IMR-90 (cell line): ENCODE data around the gene C10orf120. TPM values are rescaled to one million over a fixed set of nuclear protein-coding genes. Genes with fewer than 3 reads are reported as not detected.

Experiments used
- ATAC-seq: fragments of 200-7000 bp; cut with Tn5 transposase; 2 replicates; pipeline ENCODE4 v1.9.1; 2020; ENCODE audit warnings: low read depth, mild to moderate bottlenecking, moderate library complexity
- BruUV-seq: library from RNA; stranded (reverse); fragments of 400-500 nt; replicated peaks from 2 replicates; lab custom pipeline; 2021; lab: Mats Ljungman, UMichigan
- CTCF ChIA-PET: fragments of 300-600 bp; formaldehyde crosslinking; extraction: SDS; loops from one replicate; lab custom pipeline; 2021; ENCODE audit warnings: antibody characterized with exemption; lab: Yijun Ruan, JAX
- POLR2A ChIA-PET: fragments of 300-600 bp; sonication (Branson Sonifier 250); formaldehyde crosslinking; loops from one replicate; lab custom pipeline; 2022; ENCODE audit warnings: antibody characterized with exemption; ENCODE audit not compliant: unreplicated experiment; lab: Charles Lee
- DNase-seq: peaks from one replicate; pipeline ENCODE4 v3.0.0; 2013
- H2AFZ ChIP-seq: replicated peaks from 2 replicates; pipeline ENCODE3; 2013; ENCODE audit warnings: low read length, mild to moderate bottlenecking; ENCODE audit not compliant: poor library complexity
- H2AK5ac ChIP-seq: 2 replicates; pipeline ENCODE4 v1.6.1; 2013; ENCODE audit warnings: low read depth, low read length, inconsistent platforms
- H2AK9ac ChIP-seq: replicated peaks from 2 replicates; pipeline ENCODE3; 2013; ENCODE audit warnings: mild to moderate bottlenecking, low read depth, low read length, moderate library complexity; ENCODE audit not compliant: poor library complexity
- H2BK120ac ChIP-seq: 2 replicates; pipeline ENCODE4 v1.6.1; 2013; ENCODE audit warnings: low read depth, low read length, inconsistent platforms
- H2BK15ac ChIP-seq: 3 replicates; pipeline ENCODE4 v1.6.1; 2013; ENCODE audit warnings: low read depth, low read length, inconsistent platforms
- H2BK20ac ChIP-seq: 2 replicates; pipeline ENCODE4 v1.6.1; 2013; ENCODE audit warnings: low read depth, mild to moderate bottlenecking, inconsistent platforms, low read length, moderate library complexity
- H2BK5ac ChIP-seq: 2 replicates; pipeline ENCODE4 v1.6.1; 2013; ENCODE audit warnings: mild to moderate bottlenecking, low read depth, low read length, inconsistent platforms; ENCODE audit not compliant: poor library complexity, severe bottlenecking
- H3K14ac ChIP-seq: replicated peaks from 2 replicates; pipeline ENCODE4 v1.6.1; 2013; ENCODE audit warnings: low read depth, low read length, inconsistent platforms
- H3K18ac ChIP-seq: 2 replicates; pipeline ENCODE4 v1.6.1; 2013; ENCODE audit warnings: low read depth, low read length, control low read depth
- H3K23ac ChIP-seq: 2 replicates; pipeline ENCODE4 v1.6.1; 2013; ENCODE audit warnings: low read depth, low read length, inconsistent platforms
- H3K27ac ChIP-seq: 2 replicates; pipeline ENCODE4 v1.5.1; 2013; ENCODE audit warnings: mild to moderate bottlenecking, control low read depth, low read length; ENCODE audit not compliant: insufficient read depth
- H3K27me3 ChIP-seq: 2 replicates; pipeline ENCODE4 v1.6.1; 2013; ENCODE audit warnings: low read length; ENCODE audit not compliant: control insufficient read depth, insufficient read depth
- H3K36me3 ChIP-seq: 2 replicates; pipeline ENCODE4 v1.6.1; 2013; ENCODE audit warnings: low read length, mixed read lengths; ENCODE audit not compliant: control insufficient read depth, insufficient read depth
- H3K4ac ChIP-seq: 2 replicates; pipeline ENCODE4 v1.6.1; 2013; ENCODE audit warnings: low read depth, low read length, inconsistent platforms
- H3K4me1 ChIP-seq: 2 replicates; pipeline ENCODE4 v1.6.1; 2013; ENCODE audit warnings: low read length, mixed read lengths; ENCODE audit not compliant: control insufficient read depth, insufficient read depth
- H3K4me2 ChIP-seq: 2 replicates; pipeline ENCODE4 v1.6.1; 2013; ENCODE audit warnings: low read depth, mild to moderate bottlenecking, control low read depth, low read length, moderate library complexity
- H3K4me3 ChIP-seq: 2 replicates; pipeline ENCODE4 v1.5.1; 2013; ENCODE audit warnings: low read depth, mild to moderate bottlenecking, control low read depth, low read length, moderate library complexity; ENCODE audit not compliant: insufficient read depth
- H3K56ac ChIP-seq: 2 replicates; pipeline ENCODE4 v1.6.1; 2013; ENCODE audit warnings: low read length, inconsistent platforms; ENCODE audit not compliant: insufficient read depth; ENCODE audit errors: extremely low read depth
- H3K79me1 ChIP-seq, 2 experiments: 2 replicates each; pipeline ENCODE4 v1.6.1; 2013; ENCODE audit warnings: low read length in 2 of 2, inconsistent platforms in 1 of 2, low read depth in 1 of 2
- H3K9ac ChIP-seq: 2 replicates; pipeline ENCODE4 v1.6.1; 2013; ENCODE audit warnings: low read depth, low read length, control low read depth
- H3K9me1 ChIP-seq: 2 replicates; pipeline ENCODE4 v1.6.1; 2013; ENCODE audit warnings: low read length, inconsistent platforms; ENCODE audit not compliant: insufficient read depth
- H3K9me3 ChIP-seq: 2 replicates; pipeline ENCODE4 v1.6.1; 2013; ENCODE audit warnings: low read length; ENCODE audit not compliant: control insufficient read depth, insufficient read depth
- H4K20me1 ChIP-seq: 2 replicates; pipeline ENCODE4 v1.6.1; 2013; ENCODE audit warnings: low read length, inconsistent platforms; ENCODE audit not compliant: insufficient read depth
- H4K5ac ChIP-seq: 2 replicates; pipeline ENCODE4 v1.6.1; 2013; ENCODE audit warnings: mild to moderate bottlenecking, low read depth, low read length, control low read depth
- H4K8ac ChIP-seq, 2 experiments: 2 replicates each; pipeline ENCODE4 v1.6.1; 2013; ENCODE audit warnings: low read depth in 2 of 2, low read length in 2 of 2, control low read depth in 1 of 2, inconsistent platforms in 1 of 2
- H4K91ac ChIP-seq: 2 replicates; pipeline ENCODE4 v1.6.1; 2013; ENCODE audit warnings: low read depth, low read length, inconsistent platforms; ENCODE audit not compliant: insufficient read depth
- CTCF ChIP-seq: conservative IDR thresholded peaks from 2 replicates; pipeline ENCODE4 v1.5.1; 2012; ENCODE audit warnings: mild to moderate bottlenecking, low read depth, low read length, improper control_type of control experiment
- MAZ ChIP-seq: IDR thresholded peaks from 2 replicates; pipeline ENCODE4 v1.6.1; 2012; ENCODE audit warnings: low read depth, mild to moderate bottlenecking, low read length, improper control_type of control experiment, moderate library complexity, borderline replicate concordance
- MXI1 ChIP-seq: IDR thresholded peaks from 2 replicates; pipeline ENCODE4 v1.6.1; 2012; ENCODE audit warnings: low read depth, mild to moderate bottlenecking, low read length, moderate library complexity, borderline replicate concordance
- RCOR1 ChIP-seq: IDR thresholded peaks from 2 replicates; pipeline ENCODE4 v1.6.1; 2012; ENCODE audit warnings: mild to moderate bottlenecking, low read length, improper control_type of control experiment; ENCODE audit not compliant: insufficient replicate concordance
- USF2 ChIP-seq: fragments of 150-350 bp; IDR thresholded peaks from 2 replicates; pipeline ENCODE4 v1.6.1; 2017; ENCODE audit warnings: mild to moderate bottlenecking, antibody characterized with exemption, low read length, low read depth
- WGBS, 2 experiments: methylation state at CpG; one replicate each; pipeline versions ENCODE4 v1.1.5 to v1.1.7; 2013; ENCODE audit warnings: missing lambda C conversion rate in 2 of 2; ENCODE audit not compliant: insufficient read length in 1 of 2; ENCODE audit errors: extremely low coverage in 2 of 2; 5-methylcytosine and 5-hydroxymethylcytosine counted together
- dilution Hi-C: fragments of 300-500 bp; cut with HindIII; formaldehyde crosslinking; loops from one replicate; pipeline ENCODE4 v1.14.3; 2018; ENCODE audit warnings: low sequenced_read_pairs; ENCODE audit not compliant: unreplicated experiment
- in situ Hi-C: fragments of 300-500 bp; cut with MboI; formaldehyde crosslinking; loops from 3 replicates; pipeline ENCODE4 v1.14.3; 2019; ENCODE audit warnings: low sequenced_read_pairs, inconsistent platforms, mixed read lengths
- intact Hi-C: fragments of 100-400 bp; cut with micrococcal nuclease; formaldehyde crosslinking; loops from 2 replicates; pipeline ENCODE4 v1.10.0; 2022
- polyA plus RNA-seq, 3 experiments: library from polyadenylated mRNA; depleted of rRNA; stranded (reverse); fragments of >200 nt; gene quantifications; 2 replicates each; pipeline ENCODE4 v1.2.3, GENCODE V29; 2012; ENCODE audit warnings: low replicate concordance in 1 of 3
- total RNA-seq: library from RNA; depleted of rRNA; stranded (reverse); fragments of >200 nt; gene quantifications from 2 replicates; pipeline ENCODE4 v1.2.3, GENCODE V29; 2012

The C10orf120 gene
- total and polyA plus RNA-seq, 2 of the 4 experiments (the other 2 are of a cell fraction) = not detected

GRCh38 chr10:122673269-122673668, 26.4 kb downstream of the C10orf120 start:
- CTCF ChIA-PET = no interaction called here
- Histone ChIP-seq H4K20me1 (no peaks in the 10 kb centered on the region), H3K4ac (no peak overlapping the region), H3K9ac (no peak overlapping the region), H3K4me3 (no peak overlapping the region), H3K4me1 (no peaks in the 10 kb centered on the region), H3K9me3 (no peaks in the 10 kb centered on the region; the same call in 1 of the 2 replicates), H3K27me3 (no peaks in the 10 kb centered on the region), H4K8ac (no peak overlapping the region), H3K36me3 (no peaks in the 10 kb centered on the region), H3K14ac (no peak overlapping the region), H3K56ac (no peak overlapping the region), H2AK9ac (no peak overlapping the region), H2BK120ac (no peak overlapping the region), H3K9me1 (no peaks in the 10 kb centered on the region), H2AFZ (no peak overlapping the region), H3K27ac (no peak overlapping the region), H2AK5ac (no peak overlapping the region), H3K79me1 (no peaks in the 10 kb centered on the region), H4K5ac (no peak overlapping the region), H4K91ac (no peak overlapping the region), H3K4me2 (no peak overlapping the region), H2BK15ac (no peak overlapping the region), H2BK20ac (no peak overlapping the region), H3K18ac (no peak overlapping the region), H2BK5ac (no peak overlapping the region), H3K23ac (no peak overlapping the region)
- intact Hi-C loops (no loop called here), dilution Hi-C loops (no loop called here), in situ Hi-C loops (loop anchor here (25.0 kb wide), 1 partner anchor 889 kb away; no protein-coding TSS in a partner anchor)
- no peak for DNase-seq
- POLR2A ChIA-PET = no interaction called here
- no CpG with 5 or more reads among the region's 6 CpGs for WGBS, 2 experiments
- no TSS peak for BruUV-seq
- no peak for TF ChIP-seq USF2
- TF ChIP-seq MAZ = no peak
- no peak for TF ChIP-seq RCOR1
- no peak for TF ChIP-seq MXI1
- TF ChIP-seq CTCF = no peak
- ATAC-seq = no peak
